Activated T-helper 2 cell treated with anti-CD3 and anti-CD28 coated beads, Interferon-gamma antibody, Interleukin-2, Interleukin-4, amounts not matched to agents 10 μg/mL and 5 μg/mL and 100 μg/mL, durations not matched to agents 14 hours and 24 hours and 36 hours (primary cell): ENCODE data around the gene HAT1. TPM values are rescaled to one million over a fixed set of nuclear protein-coding genes. Genes with fewer than 3 reads are reported as not detected.
"Not testable (repeated sequence)": the region's sequence is repeated elsewhere in the genome, so short reads cannot be mapped to it uniquely, and the experiment has no call there.

Experiments
- DNase-seq: peaks from one replicate; pipeline ENCODE4 v3.0.0; 2021; ENCODE audit warnings: low spot score
- H3K27ac Mint-ChIP-seq: one replicate; pipeline ENCODE4 v1.8.0; 2021; ENCODE audit warnings: mixed read lengths
- H3K27me3 Mint-ChIP-seq: one replicate; pipeline ENCODE4 v1.8.0; 2021; ENCODE audit warnings: low read depth, mixed read lengths
- H3K36me3 Mint-ChIP-seq: one replicate; pipeline ENCODE4 v1.8.0; 2021; ENCODE audit warnings: low read depth, mixed read lengths
- H3K4me1 Mint-ChIP-seq: one replicate; pipeline ENCODE4 v1.8.0; 2021; ENCODE audit warnings: low read depth, mixed read lengths
- H3K4me3 Mint-ChIP-seq: one replicate; pipeline ENCODE4 v1.8.0; 2021; ENCODE audit warnings: low read depth, mild to moderate bottlenecking, moderate library complexity, mixed read lengths
- H3K9me3 Mint-ChIP-seq: one replicate; pipeline ENCODE4 v1.8.0; 2021; ENCODE audit warnings: mixed read lengths
- intact Hi-C: fragments of 100-400 bp; cut with micrococcal nuclease; formaldehyde crosslinking; loops from one replicate; pipeline ENCODE4 v1.15.1; 2023
- total RNA-seq: library from RNA; stranded (reverse); gene quantifications from 2 replicates; pipeline ENCODE4 v1.2.3, GENCODE V29; 2022

Gene HAT1
- total RNA-seq, 1 donor from 2014 or later = 67.4 TPM

GRCh38 chr2:171960570-171960969 lies 38.3 kb downstream of the HAT1 start:
- intact Hi-C loops = no loop called here
- H3K4me3 Mint-ChIP-seq = no peak overlapping the region
- no peak for DNase-seq
- H3K4me1 Mint-ChIP-seq = peaks cover 38% of the 10 kb centered on the region
- no peaks in the 10 kb centered on the region for H3K9me3 Mint-ChIP-seq
- H3K27ac Mint-ChIP-seq = no peak overlapping the region
- H3K36me3 Mint-ChIP-seq = peaks cover 23% of the 10 kb centered on the region
- no peaks in the 10 kb centered on the region for H3K27me3 Mint-ChIP-seq

GRCh38 chr2:171963198-171963597 lies 40.9 kb downstream of the HAT1 start:
- intact Hi-C loops = no loop called here
- no peak overlapping the region for H3K27ac Mint-ChIP-seq
- H3K27me3 Mint-ChIP-seq = no peaks in the 10 kb centered on the region
- H3K4me3 Mint-ChIP-seq = no peak overlapping the region
- H3K4me1 Mint-ChIP-seq = peaks cover 37% of the 10 kb centered on the region
- H3K36me3 Mint-ChIP-seq = peaks cover 37% of the 10 kb centered on the region
- H3K9me3 Mint-ChIP-seq = no peaks in the 10 kb centered on the region
- no peak for DNase-seq

- Mint-ChIP-seq H3K36me3 (peaks cover 44% of the 10 kb centered on the region), H3K27me3 (no peaks in the 10 kb centered on the region), H3K9me3 (no peaks in the 10 kb centered on the region), H3K27ac (no peak overlapping the region), H3K4me3 (no peak overlapping the region), H3K4me1 (peaks cover 31% of the 10 kb centered on the region)
- intact Hi-C loops = no loop called here
- DNase-seq = no peak
Measured at GRCh38 chr2:171964308-171964707, 42.0 kb downstream of the HAT1 start.

GRCh38 chr2:171965238-171965637 lies 43.0 kb downstream of the HAT1 start:
- Mint-ChIP-seq H3K4me1 (peaks cover 25% of the 10 kb centered on the region), H3K9me3 (no peaks in the 10 kb centered on the region), H3K27ac (no peak overlapping the region), H3K4me3 (no peak overlapping the region), H3K27me3 (no peaks in the 10 kb centered on the region), H3K36me3 (peaks cover 50% of the 10 kb centered on the region)
- DNase-seq = no peak
- intact Hi-C loops = no loop called here

GRCh38 chr2:171965661-171966060 lies 43.4 kb downstream of the HAT1 start:
- Mint-ChIP-seq H3K4me1 (peaks cover 25% of the 10 kb centered on the region), H3K27me3 (no peaks in the 10 kb centered on the region), H3K27ac (no peak overlapping the region), H3K36me3 (peaks cover 51% of the 10 kb centered on the region), H3K4me3 (no peak overlapping the region), H3K9me3 (no peaks in the 10 kb centered on the region)
- DNase-seq = no peak
- intact Hi-C loops = no loop called here

- H3K4me1 Mint-ChIP-seq = peaks cover 23% of the 10 kb centered on the region
- DNase-seq = no peak
- intact Hi-C loops = no loop called here
- H3K27me3 Mint-ChIP-seq = no peaks in the 10 kb centered on the region
- no peaks in the 10 kb centered on the region for H3K9me3 Mint-ChIP-seq
- no peak overlapping the region for H3K4me3 Mint-ChIP-seq
- no peak overlapping the region for H3K27ac Mint-ChIP-seq
- H3K36me3 Mint-ChIP-seq = peaks cover 51% of the 10 kb centered on the region
Measured at GRCh38 chr2:171966235-171966634, 44.0 kb downstream of the HAT1 start.

GRCh38 chr2:171966688-171967087 lies 44.4 kb downstream of the HAT1 start:
- Mint-ChIP-seq H3K36me3 (peaks cover 53% of the 10 kb centered on the region), H3K9me3 (no peaks in the 10 kb centered on the region), H3K27me3 (no peaks in the 10 kb centered on the region), H3K4me3 (no peak overlapping the region), H3K27ac (no peak overlapping the region), H3K4me1 (peaks cover 22% of the 10 kb centered on the region)
- intact Hi-C loops = no loop called here
- no peak for DNase-seq

GRCh38 chr2:171968509-171968908 lies 46.2 kb downstream of the HAT1 start:
- intact Hi-C loops = no loop called here
- Mint-ChIP-seq H3K4me1 (peaks cover 23% of the 10 kb centered on the region), H3K4me3 (no peak overlapping the region)

GRCh38 chr2:171972329-171972982 lies 50.2 kb downstream of the HAT1 start:
- H3K27ac Mint-ChIP-seq = peak overlapping the region; percentile 4
- H3K4me1 Mint-ChIP-seq = peaks cover 5% of the 10 kb centered on the region
- H3K36me3 Mint-ChIP-seq = peaks cover 63% of the 10 kb centered on the region
- H3K4me3 Mint-ChIP-seq = no peak overlapping the region
- no peaks in the 10 kb centered on the region for H3K27me3 Mint-ChIP-seq
- intact Hi-C loops = no loop called here
- no peaks in the 10 kb centered on the region for H3K9me3 Mint-ChIP-seq
- no peak for DNase-seq

More at GRCh38 chr2:171968509-171968908, 46.2 kb downstream of the HAT1 start:
- H3K27ac Mint-ChIP-seq = no peak overlapping the region
- no peak for DNase-seq
- H3K27me3 Mint-ChIP-seq = no peaks in the 10 kb centered on the region
- H3K36me3 Mint-ChIP-seq = peaks cover 64% of the 10 kb centered on the region
- no peaks in the 10 kb centered on the region for H3K9me3 Mint-ChIP-seq

GRCh38 chr2:171979103-171979502 lies 56.8 kb downstream of the HAT1 start:
- intact Hi-C loops = no loop called here
- no peak overlapping the region for H3K27ac Mint-ChIP-seq
- DNase-seq = no peak
- H3K4me3 Mint-ChIP-seq = no peak overlapping the region
- no peaks in the 10 kb centered on the region for H3K9me3 Mint-ChIP-seq
- no peaks in the 10 kb centered on the region for H3K27me3 Mint-ChIP-seq
- peaks cover 68% of the 10 kb centered on the region for H3K36me3 Mint-ChIP-seq
- H3K4me1 Mint-ChIP-seq = no peaks in the 10 kb centered on the region

GRCh38 chr2:171983924-171984323 lies 61.7 kb downstream of the HAT1 start:
- H3K27ac Mint-ChIP-seq, H3K4me1 Mint-ChIP-seq, H3K9me3 Mint-ChIP-seq, H3K27me3 Mint-ChIP-seq, H3K4me3 Mint-ChIP-seq, intact Hi-C loops, DNase-seq: not testable (repeated sequence)
- peaks cover 32% of the 10 kb centered on the region for H3K36me3 Mint-ChIP-seq

GRCh38 chr2:171985076-171985475 lies 62.8 kb downstream of the HAT1 start:
- Mint-ChIP-seq H3K4me1 (no peaks in the 10 kb centered on the region), H3K4me3 (no peak overlapping the region), H3K36me3 (peaks cover 20% of the 10 kb centered on the region), H3K27ac (no peak overlapping the region), H3K9me3 (no peaks in the 10 kb centered on the region), H3K27me3 (no peaks in the 10 kb centered on the region)
- no peak for DNase-seq
- intact Hi-C loops = no loop called here

- intact Hi-C loops = no loop called here
- DNase-seq = no peak
- no peak overlapping the region for H3K27ac Mint-ChIP-seq
- no peak overlapping the region for H3K4me3 Mint-ChIP-seq
- no peaks in the 10 kb centered on the region for H3K27me3 Mint-ChIP-seq
- peaks cover 16% of the 10 kb centered on the region for H3K36me3 Mint-ChIP-seq
- H3K9me3 Mint-ChIP-seq = no peaks in the 10 kb centered on the region
- peaks cover 4% of the 10 kb centered on the region for H3K4me1 Mint-ChIP-seq
Measured at GRCh38 chr2:171986778-171987177, 64.5 kb downstream of the HAT1 start.

- DNase-seq = no peak
- intact Hi-C loops = no loop called here
- no peaks in the 10 kb centered on the region for H3K36me3 Mint-ChIP-seq
- no peaks in the 10 kb centered on the region for H3K9me3 Mint-ChIP-seq
- H3K27me3 Mint-ChIP-seq = peaks cover 10% of the 10 kb centered on the region
- H3K27ac Mint-ChIP-seq = no peak overlapping the region
- no peak overlapping the region for H3K4me3 Mint-ChIP-seq
- peaks cover 6% of the 10 kb centered on the region for H3K4me1 Mint-ChIP-seq
Measured at GRCh38 chr2:171991027-171991426, 68.8 kb downstream of the HAT1 start.
